ENCODE measurements around the gene MINDY4. TPM values are rescaled to one million over a fixed set of nuclear protein-coding genes. Genes with fewer than 3 reads are reported as not detected.

MINDY4 gene
- total RNA-seq, 1 donor from 2014 or later: 5.3 TPM

DNA sequence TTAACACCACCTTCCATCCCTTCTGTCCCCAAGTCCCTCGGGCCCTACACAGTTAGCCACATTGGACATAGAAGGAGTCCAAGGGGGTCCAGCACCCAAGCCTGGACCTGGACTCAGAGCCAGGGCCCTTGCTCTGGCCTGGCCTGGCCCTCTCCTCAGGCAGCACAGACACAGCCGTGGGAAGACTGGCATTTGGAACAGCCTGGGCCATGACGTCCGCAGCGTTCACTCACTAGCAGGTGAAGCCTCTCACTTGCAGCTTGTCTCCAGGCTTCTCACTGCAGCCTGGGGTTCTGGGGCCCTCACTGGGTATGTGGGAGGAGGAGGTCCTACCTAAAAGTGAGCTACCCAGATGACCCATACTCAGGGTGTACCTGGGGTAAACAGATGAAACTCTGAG is 106.8 kb downstream of the MINDY4 start:
- no peaks in the 10 kb centered on the region for H3K27me3 ChIP-seq (ENCODE audit: control insufficient read depth, insufficient read depth, low read length)
- H3K36me3 ChIP-seq (ENCODE audit: control insufficient read depth, insufficient read depth, low read length): no peaks in the 10 kb centered on the region
- no peak for DNase-seq (ENCODE audit: low read depth)
- no peak overlapping the region for H3K4me3 ChIP-seq (ENCODE audit: low read depth, low read length)
- TF ChIP-seq, protein P1, sequence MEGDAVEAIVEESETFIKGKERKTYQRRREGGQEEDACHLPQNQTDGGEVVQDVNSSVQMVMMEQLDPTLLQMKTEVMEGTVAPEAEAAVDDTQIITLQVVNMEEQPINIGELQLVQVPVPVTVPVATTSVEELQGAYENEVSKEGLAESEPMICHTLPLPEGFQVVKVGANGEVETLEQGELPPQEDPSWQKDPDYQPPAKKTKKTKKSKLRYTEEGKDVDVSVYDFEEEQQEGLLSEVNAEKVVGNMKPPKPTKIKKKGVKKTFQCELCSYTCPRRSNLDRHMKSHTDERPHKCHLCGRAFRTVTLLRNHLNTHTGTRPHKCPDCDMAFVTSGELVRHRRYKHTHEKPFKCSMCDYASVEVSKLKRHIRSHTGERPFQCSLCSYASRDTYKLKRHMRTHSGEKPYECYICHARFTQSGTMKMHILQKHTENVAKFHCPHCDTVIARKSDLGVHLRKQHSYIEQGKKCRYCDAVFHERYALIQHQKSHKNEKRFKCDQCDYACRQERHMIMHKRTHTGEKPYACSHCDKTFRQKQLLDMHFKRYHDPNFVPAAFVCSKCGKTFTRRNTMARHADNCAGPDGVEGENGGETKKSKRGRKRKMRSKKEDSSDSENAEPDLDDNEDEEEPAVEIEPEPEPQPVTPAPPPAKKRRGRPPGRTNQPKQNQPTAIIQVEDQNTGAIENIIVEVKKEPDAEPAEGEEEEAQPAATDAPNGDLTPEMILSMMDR (IDR thresholded peaks at IDR 0.05; ENCODE audit: insufficient read depth, low read length, poor library complexity, severe bottlenecking): no peak

DNA sequence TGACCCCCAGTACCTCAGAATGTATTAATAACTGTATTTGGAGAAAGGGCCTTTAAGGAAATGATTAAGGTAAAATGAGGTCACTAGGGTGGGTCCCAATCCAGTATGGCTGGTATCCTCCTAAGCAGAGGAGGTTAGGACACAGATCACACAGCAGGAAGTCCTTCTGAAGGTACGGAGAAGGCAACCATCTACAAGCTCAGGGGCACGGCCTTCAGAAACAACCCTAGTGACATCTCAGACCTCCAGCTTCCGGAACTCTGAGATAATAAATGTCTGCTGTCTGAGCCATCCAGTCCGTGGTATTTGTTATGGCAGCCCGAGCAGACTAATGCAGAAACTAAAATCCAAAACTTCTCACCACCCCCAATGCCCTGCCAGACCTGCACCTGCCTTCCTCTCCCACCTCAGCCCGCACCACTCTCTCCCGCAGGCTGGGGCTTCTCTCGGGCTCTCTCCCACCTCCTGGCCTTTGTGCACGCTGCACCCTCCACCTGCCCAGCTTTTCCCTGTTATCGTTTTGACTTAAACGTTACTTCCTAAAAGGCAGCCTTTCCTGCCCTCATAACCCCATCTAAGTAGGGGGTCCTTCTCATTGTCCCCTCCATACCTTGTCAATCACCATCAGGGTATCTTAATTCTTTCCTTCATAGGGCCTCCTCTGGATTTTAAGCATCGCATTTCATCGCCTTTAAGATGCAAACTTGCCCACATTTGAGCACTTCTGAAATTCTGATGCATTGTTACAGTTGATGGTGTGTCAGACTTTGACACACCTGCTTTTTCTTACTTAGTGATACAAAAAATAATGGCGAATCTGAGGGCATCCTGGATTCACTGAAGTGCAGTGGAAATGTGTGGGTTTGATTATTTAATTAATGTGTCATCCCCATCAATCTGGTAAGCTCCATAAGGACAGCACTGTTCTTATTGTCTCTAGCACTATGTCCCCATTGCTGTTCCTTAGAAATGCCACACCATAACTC is 108.2 kb downstream of the MINDY4 start:
- TF ChIP-seq, protein P1 (IDR thresholded peaks at IDR 0.05; ENCODE audit: insufficient read depth, low read length, poor library complexity, severe bottlenecking): no peak
- no peak overlapping the region for H3K4me3 ChIP-seq (ENCODE audit: low read depth, low read length)
- H3K36me3 ChIP-seq (ENCODE audit: control insufficient read depth, insufficient read depth, low read length): no peaks in the 10 kb centered on the region
- no peak for DNase-seq (ENCODE audit: low read depth)
- no peaks in the 10 kb centered on the region for H3K27me3 ChIP-seq (ENCODE audit: control insufficient read depth, insufficient read depth, low read length)

DNA sequence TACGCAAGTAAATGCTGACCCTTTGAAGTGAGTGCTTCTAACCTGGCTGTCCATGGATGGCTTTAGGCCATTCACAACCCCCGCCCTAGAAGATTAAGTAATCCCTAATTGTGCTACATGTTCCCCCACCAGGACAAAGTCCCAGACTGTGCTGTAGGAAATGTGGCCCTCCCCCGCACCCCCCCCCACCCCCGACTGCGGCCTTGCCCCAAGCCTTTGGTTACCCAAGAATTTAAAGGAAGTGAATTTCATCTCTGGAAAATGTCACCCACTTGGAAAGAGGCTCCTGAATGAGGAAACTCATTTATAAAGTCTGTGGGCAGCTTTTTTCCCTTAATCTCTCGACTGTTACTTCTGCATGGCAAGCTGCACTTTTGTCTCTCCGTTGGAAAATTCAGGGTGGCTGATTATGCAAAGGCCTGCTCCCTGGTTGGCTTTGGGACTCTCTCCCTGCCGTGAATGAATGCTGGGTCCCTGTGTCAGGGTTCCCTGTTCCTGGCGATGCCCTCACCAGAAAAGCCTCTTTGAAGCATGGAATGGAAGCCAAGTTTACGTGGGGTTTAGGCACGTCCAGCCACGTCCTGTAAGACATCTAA is 109.0 kb downstream of the MINDY4 start:
- TF ChIP-seq, protein P1 (IDR thresholded peaks at IDR 0.05; ENCODE audit: insufficient read depth, low read length, poor library complexity, severe bottlenecking): no peak
- DNase-seq (ENCODE audit: low read depth): no peak
- no peaks in the 10 kb centered on the region for H3K27me3 ChIP-seq (ENCODE audit: control insufficient read depth, insufficient read depth, low read length)

DNA sequence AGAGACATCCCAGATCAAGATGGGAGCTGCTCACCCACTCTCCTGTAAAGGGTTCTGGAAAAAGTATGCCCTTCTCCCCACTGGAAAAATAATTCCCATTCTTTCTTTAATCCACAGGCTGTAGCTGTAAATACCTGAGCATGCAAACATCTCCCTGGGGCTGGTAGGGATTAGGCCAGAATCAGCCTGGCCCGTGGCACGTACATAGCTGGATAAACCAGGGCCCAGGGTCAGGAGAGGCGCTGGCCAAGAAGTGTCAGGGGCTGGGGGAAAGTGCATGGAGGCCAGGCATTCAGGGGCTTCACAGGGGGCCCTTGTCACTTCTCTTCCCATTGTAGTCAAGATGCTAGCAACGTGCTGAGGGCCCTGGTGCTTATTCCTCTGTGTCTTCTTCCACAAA is 109.7 kb downstream of the MINDY4 start:
- no peak overlapping the region for H3K4me3 ChIP-seq (ENCODE audit: low read depth, low read length)
- TF ChIP-seq, protein P1 (IDR thresholded peaks at IDR 0.05; ENCODE audit: insufficient read depth, low read length, poor library complexity, severe bottlenecking): no peak
- DNase-seq (ENCODE audit: low read depth): no peak
- H3K27me3 ChIP-seq (ENCODE audit: control insufficient read depth, insufficient read depth, low read length): no peaks in the 10 kb centered on the region
- H3K36me3 ChIP-seq (ENCODE audit: control insufficient read depth, insufficient read depth, low read length): no peaks in the 10 kb centered on the region

More for the DNA sequence above, 109.0 kb downstream of the MINDY4 start:
- H3K4me3 ChIP-seq (ENCODE audit: low read depth, low read length): no peak overlapping the region
- no peaks in the 10 kb centered on the region for H3K36me3 ChIP-seq (ENCODE audit: control insufficient read depth, insufficient read depth, low read length)

DNA sequence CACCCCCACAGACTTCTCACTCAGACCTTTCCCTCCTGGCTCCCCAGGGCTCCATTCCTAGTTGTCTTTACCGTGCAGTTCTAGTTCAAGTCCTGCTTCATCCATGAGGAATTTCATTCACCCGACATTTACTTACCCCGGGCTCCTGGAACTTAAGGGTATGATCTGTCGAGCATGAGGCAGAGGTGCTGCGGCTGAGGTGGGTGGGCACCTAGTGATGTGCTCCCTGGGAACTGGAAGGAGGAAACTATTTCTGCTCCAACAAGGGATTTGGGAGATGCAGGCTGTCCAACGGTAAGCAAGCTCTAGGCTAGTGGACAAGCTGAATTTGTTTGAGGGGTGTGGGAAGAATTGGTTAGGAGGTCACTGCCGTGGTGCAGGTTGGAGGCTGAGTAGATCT is 110.2 kb downstream of the MINDY4 start:
- Histone ChIP-seq H3K4me3 (ENCODE audit: low read depth, low read length) (no peak overlapping the region), H3K27me3 (ENCODE audit: control insufficient read depth, insufficient read depth, low read length) (peaks cover 5% of the 10 kb centered on the region), H3K36me3 (ENCODE audit: control insufficient read depth, insufficient read depth, low read length) (no peaks in the 10 kb centered on the region)
- no peak for DNase-seq (ENCODE audit: low read depth)
- TF ChIP-seq, protein P1 (IDR thresholded peaks at IDR 0.05; ENCODE audit: insufficient read depth, low read length, poor library complexity, severe bottlenecking): no peak
